Breast epithelium (tissue), 3 donors: ENCODE data around the gene ZG16.

ENCODE experiments used
- POLR2A ChIP-seq: fragments of 450-650 bp; IDR thresholded peaks from one replicate; pipeline ENCODE4 v1.6.1; 2016; ENCODE audit warnings: antibody characterized with exemption, mild to moderate bottlenecking, moderate library complexity
- TF ChIP-seq, protein P1 (sequence below), 3 donors: fragments of 450-650 bp; IDR thresholded peaks; one replicate each; pipeline ENCODE4 v1.5.1; 2016 to 2017; ENCODE audit warnings: antibody characterized with exemption in 3 of 3, mild to moderate bottlenecking in 3 of 3, moderate library complexity in 3 of 3

DNA sequence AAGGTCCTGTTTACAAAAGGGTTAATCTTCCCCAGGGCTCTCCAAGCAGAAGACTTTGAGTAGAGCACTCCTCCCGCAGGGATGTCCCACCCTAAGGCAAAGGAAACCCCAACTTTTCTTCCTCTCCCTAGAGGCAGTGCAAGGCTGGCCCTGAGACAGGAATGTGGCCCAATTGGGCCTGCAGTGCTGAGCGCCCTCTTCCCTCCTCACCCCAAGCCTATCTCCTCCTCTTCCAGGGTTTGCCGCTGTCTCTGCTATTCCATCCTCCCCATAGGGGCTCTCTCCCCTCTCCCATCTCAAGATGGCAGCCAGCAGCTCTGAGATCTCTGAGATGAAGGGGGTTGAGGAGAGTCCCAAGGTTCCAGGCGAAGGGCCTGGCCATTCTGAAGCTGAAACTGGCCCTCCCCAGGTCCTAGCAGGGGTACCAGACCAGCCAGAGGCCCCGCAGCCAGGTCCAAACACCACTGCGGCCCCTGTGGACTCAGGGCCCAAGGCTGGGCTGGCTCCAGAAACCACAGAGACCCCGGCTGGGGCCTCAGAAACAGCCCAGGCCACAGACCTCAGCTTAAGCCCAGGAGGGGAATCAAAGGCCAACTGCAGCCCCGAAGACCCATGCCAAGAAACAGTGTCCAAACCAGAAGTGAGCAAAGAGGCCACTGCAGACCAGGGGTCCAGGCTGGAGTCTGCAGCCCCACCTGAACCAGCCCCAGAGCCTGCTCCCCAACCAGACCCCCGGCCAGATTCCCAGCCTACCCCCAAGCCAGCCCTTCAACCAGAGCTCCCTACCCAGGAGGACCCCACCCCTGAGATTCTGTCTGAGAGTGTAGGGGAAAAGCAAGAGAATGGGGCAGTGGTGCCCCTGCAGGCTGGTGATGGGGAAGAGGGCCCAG, 34.9 kb downstream of the ZG16 start:
- TF ChIP-seq, protein P1, sequence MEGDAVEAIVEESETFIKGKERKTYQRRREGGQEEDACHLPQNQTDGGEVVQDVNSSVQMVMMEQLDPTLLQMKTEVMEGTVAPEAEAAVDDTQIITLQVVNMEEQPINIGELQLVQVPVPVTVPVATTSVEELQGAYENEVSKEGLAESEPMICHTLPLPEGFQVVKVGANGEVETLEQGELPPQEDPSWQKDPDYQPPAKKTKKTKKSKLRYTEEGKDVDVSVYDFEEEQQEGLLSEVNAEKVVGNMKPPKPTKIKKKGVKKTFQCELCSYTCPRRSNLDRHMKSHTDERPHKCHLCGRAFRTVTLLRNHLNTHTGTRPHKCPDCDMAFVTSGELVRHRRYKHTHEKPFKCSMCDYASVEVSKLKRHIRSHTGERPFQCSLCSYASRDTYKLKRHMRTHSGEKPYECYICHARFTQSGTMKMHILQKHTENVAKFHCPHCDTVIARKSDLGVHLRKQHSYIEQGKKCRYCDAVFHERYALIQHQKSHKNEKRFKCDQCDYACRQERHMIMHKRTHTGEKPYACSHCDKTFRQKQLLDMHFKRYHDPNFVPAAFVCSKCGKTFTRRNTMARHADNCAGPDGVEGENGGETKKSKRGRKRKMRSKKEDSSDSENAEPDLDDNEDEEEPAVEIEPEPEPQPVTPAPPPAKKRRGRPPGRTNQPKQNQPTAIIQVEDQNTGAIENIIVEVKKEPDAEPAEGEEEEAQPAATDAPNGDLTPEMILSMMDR (IDR thresholded peaks at IDR 0.05), result no peak
- no peak for TF ChIP-seq POLR2A
